Measurements from ENCODE around the gene ASIC2.
"Not testable (repeated sequence)": the region's sequence is repeated elsewhere in the genome, so short reads cannot be mapped to it uniquely, and the experiment has no call there.

DNA sequence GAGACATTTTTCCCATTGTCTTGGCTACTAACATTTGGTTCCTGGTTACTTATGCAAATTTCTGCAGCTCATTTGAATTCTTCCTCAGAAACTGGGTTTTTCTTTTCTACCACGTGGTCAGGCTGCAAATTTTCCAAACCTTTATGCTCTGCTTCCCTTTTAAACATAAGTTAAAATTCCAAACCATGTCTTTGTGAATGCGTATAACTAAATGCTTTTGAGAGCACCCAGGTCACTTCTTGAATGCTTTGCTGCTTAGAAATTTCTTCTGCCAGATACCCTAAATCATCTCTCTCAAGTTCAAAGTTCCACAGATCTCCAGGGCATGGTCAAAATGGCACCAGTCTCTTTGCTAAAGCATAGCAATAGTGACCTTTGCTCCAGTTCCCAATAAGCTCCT lies 305.2 kb downstream of the ASIC2 start:
- TF ChIP-seq POLR2AphosphoS5, POLR2A (IDR thresholded peaks at IDR 0.05): not testable (repeated sequence)
